GM04503 (cell line): ENCODE data around the gene HHEX.

ENCODE experiments used
- DNase-seq: peaks from one replicate; pipeline ENCODE4 v3.0.0-alpha.2; 2012; ENCODE audit warnings: low read depth

Gene HHEX

GRCh38 chr10:92693534-92693893 is 3.8 kb downstream of the HHEX start:
- DNase-seq: no peak

DNA sequence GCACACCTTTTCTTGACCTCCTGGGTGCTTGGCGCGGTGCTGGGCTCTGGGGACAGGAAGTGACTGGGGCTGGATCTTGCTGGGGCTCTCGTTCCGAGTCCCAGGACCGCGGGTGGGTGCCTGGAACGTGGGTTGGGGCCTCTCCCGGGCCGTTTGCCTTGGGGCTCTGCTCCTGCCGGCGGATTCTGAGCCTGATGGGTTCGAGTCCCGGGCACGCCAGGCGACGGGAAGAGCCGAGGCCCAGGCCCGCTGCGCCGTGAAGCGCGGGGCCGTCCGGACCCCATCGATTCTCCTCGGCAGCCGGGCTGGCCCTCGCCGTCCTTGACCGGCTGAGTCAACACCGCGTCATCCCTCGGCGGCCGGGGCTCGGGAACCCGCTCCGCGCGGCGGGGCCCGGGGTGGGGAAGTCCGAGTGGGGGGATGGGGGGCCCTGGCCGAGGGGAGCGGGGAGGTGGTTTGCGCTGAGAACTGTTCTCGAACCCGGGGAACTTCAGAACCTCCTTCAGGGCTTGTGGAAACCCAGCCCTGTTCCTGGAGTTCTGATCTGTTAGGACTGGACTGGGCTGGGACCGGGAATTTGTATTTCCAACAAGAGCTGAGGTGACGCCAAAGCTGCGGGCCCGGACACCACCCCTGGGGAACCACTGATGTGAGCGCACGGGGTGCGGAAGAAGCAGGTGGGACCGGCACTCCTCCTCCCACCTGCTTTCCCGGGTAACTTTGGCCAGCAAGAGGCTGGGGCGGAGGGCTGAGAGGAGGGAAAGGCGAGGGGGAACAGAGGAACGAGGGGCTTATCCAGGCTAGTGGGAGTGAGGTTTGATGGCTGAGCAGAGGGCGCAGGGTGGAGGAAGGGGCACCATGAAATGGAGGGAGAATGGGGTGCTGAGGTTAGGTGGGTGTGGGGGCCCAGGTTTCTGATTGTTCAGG is 6.2 kb downstream of the HHEX start:
- no peak for DNase-seq

DNA sequence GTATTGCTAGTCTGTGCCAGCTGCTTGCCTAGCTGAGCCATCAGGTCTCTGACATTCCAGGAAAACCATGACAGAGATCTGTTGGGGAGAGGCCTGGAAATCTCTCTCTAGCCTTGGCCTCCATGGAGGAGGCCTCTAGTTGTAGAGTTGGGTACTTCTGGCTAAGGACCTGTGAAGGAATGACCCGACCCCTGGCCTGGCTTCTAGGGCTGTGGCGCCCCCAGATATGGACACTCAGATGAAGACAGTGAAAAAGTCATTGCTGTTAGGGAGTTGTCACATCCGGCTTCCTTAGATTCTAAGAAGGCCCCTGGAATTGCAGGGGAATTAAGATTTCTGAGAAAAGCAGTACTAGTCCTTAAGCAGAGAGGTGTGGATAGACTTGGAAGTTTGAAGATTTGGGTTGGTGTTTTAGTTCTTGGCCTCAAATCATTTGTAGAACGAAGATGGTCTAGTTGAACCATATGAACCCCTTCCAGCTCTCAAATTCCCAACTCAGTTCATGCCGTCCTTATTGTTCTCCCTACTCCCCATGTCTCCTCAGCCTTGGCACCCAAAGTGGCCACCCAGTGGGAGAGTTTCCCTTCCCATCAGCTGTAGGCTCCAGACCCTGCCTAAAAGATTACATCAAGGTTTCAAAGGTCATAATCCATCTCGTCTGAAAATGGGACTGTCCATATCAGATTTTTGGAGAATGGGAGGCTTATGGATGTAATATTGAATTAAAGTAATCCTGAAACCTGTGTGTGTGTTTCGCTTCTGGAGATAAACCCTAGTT is 7.0 kb downstream of the HHEX start:
- DNase-seq: no peak

- DNase-seq: no peak
Measured at GRCh38 chr10:92697663-92698511, 8.1 kb downstream of the HHEX start.

GRCh38 chr10:92699193-92699517 is 9.4 kb downstream of the HHEX start:
- DNase-seq: no peak

DNA sequence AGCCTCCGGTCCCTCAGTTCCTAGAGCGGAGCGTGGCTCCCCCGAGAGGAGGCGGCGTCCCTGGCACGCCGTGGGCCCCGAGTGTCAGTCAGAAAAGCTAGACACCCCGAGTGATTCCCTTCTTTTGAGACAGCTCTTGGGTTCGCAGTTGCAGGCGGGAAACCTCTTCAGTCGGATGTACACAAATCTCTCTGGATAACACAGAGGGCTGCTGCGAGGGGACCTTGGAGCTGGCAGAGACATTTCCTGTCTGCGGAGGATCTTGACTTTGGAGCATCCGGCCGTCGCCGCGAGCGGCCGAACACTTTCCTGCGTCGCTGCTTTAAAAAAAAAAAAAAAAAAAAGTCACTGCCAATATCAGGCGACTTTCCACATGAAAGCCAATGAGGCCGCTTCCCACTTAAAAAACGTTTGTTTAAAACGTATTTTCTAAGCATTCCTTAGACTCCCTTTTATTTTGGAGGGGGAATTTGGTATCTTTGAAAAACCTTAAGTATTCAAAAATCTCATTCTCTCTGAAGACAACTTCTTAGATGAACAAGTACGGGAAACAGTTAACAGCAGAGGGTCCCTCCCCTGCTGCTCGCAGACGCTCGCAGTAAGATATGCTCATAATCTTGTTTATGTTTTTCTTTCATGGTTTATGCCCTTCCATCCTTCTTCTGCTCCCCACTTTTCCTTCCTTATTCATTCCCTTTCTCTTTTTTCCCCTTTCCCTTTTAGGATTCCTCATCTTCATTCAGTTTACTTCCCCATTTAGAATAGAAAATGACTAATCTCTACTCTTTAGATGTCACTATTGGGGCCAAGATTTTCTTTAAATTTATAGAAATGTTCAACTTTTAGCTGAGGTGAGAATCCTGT is 10.0 kb downstream of the HHEX start:
- no peak for DNase-seq

DNA sequence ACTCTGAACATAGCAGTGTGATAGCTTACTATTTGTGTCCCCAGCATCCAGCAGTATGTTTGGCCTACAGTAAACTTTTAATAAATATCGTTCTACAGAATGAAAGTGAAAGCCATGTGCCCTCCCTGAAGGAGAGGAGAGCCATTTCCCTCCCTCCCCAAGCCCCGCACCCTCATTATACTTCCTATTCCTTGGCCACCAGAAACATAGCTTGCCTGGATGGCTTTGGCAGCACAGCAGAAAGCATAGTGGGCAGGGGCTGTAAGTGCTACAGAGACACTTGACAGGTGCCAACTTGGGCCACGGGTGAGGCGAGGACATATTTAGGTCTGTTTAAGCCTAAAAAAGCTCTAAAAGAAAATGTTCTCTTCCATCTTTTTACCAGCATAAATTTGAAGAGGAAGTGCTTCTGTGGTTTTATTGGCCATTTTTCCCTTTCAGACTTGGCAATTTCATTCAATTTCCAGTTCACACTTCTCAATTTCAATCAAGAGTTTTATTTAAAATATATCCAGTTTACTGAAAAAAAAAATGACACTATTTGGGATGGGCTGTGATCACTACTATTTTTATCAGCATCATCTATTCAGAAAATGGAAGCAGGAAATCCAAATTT is 12.7 kb downstream of the HHEX start:
- DNase-seq: no peak

- no peak for DNase-seq
Measured at GRCh38 chr10:92712016-92712889, 22.5 kb downstream of the HHEX start.

DNA sequence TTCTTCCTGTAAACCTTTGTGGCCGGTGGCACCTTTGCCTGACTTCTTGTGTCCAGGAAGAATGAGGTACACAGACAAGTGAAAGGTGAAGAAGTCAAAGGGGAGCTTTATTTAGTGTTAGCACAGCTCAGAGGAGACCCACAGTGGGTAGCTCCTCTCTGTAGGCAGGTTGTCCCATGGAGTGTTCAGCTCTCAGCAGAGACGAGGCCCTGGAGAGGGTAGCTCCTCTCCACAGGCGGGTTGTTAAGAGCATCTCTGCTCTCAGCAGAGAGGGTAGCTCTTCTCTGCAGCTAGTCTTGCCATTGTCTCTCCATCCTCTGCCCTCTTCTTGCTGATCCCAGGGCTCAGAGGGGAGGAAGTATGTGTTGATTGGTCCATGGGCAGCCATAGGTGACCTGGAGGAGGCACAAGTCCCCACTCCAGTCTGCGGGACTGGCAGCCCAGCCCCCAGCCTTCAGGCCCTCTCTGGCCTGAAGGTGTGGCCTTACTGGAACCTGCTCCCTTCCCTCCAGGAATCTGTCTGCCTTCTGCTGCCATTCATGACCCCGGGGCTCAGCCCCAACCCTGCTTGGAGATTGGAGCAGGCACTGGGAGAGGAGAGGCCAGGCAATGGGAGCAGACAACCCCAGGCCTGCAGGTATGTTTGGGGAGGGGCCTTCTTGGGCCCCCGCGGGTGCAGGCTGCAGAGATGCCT is 24.5 kb downstream of the HHEX start:
- DNase-seq: no peak

DNA sequence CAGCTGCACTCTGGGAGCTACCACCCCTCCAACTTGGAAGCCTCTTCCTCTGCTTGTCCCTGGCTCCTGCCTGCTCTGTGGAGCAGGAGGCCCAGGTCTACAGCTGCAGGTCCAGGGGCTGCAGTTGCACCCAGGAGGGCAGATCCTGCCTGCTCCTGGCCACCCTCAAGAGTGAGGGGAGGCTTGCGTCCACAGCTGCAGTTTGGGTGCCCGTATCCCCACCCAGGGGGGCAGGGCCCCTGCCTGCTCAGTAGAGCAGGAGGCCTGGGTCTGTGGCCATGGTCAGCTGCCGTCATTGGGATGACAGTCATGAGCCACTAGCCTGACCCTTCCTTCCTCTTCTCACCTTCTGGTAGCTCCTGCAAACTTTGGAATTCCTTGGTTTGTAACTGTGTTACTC is 25.1 kb downstream of the HHEX start:
- DNase-seq: no peak

DNA sequence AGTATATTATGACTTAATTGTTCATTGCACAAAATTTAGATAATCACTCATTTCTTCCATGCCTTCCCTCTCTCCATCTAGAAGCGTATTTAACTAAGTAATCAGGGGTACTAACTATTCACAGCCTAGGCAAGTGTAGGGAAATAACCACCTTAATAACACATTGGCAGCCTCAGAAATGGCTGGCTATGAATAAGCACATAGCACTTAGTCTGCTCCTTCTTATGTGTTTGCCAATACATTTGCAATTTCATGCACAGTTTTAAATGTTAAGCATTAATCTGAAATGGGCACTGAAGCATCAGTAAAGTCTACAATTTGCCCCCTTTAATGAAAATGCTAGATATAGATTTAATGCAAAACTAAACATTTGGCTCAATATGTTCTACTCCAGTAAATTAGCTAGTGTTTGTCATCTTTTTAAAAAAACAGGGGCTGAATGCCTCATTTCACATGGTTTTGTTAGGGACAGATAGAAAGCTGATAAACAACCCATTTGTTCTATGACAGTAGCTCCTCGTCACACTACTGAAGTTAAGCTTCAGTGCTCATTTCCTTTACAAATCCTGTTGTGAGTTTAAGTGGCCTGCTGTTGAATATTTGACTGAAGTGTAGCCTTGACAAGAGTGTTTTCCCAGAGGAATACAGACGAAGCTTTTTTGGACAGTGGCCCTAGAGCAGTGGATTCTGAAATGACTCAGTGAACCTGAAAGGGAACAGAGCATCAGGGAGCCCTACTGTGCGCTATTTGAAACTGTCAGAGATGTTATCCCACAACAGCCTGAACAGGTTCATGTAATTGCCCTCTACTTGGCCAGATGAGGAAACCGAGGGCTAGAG is 30.5 kb downstream of the HHEX start:
- DNase-seq: no peak

DNA sequence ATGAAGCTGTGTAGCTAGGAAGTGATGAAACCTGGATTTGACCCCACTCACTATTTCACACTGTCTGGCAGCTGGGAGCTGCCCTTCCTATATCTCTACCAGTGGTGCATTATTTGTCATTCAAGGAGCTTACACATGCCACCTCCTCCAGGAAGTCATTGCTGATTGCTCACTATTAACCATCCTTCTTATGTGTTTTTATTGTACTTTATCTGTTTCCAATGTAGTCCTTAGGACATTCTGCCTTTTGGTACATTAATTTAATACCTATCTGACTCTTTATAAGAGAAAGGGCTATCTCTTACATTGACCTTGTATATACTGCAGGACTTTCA is 31.0 kb downstream of the HHEX start:
- no peak for DNase-seq

DNA sequence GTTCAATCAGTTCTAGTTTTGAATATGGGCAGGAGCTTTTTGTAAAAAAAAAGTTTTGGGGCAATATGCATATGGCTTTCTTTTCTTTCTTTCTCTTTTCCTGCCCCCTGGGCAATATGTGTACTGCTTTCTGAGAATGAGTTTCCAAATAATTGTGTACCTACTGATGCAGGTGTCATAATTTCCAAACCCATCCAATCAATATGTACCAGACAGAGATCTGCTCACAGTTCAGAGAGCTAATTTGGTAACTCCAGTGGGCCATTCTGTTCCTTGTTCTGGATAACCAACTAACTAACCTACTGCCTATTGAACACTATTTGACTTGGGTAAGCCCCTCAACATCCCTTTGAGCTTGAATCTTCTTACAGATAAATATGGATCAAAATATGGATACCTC is 32.6 kb downstream of the HHEX start:
- DNase-seq: no peak

DNA sequence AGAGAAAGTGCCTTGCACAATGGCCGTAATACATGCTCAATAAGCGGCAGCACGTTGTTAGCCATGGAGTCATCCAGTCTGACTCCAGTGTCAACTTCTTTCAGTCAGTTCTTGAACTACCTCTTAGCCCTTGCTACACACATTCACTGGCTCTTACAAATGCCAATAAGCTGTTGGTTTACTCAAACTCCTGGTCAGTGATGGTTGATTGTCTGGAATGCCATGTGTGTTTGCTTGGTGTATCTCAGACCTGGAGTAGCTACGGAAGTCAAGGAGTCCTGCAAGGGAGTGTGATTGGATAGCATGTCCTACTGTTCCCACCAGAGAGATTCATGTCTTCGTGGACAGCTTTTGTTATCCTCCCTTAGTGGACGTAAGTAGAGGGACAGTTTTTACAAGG is 37.4 kb downstream of the HHEX start:
- no peak for DNase-seq

- DNase-seq: no peak
Measured at GRCh38 chr10:92727550-92727949, 37.8 kb downstream of the HHEX start.

DNA sequence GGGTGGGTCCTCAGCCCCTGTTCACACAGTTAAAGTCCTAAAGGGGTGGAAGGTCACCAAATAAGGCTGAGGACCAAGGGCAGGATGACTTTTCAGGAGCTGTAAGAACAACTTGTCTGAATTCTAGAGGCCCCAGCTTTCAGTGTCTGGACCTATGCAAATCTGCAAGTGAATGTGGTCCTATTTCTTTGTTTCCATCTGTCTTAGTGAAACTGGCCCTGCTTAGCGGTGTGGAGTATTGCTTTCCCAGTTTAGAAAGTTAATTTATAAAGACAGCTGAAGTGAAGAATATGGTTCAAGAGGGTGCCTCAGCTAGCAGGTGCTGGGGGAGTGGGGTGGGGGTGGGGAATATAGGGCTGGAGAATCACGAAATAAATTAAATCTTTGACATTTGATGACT is 40.1 kb downstream of the HHEX start:
- DNase-seq: no peak

GRCh38 chr10:92732958-92733357 is 43.2 kb downstream of the HHEX start:
- no peak for DNase-seq

GRCh38 chr10:92734301-92734700 is 44.5 kb downstream of the HHEX start:
- no peak for DNase-seq

- no peak for DNase-seq
Measured at GRCh38 chr10:92735938-92736337, 46.2 kb downstream of the HHEX start.
